ENCODE results near the gene SNRPD2. TPM values are rescaled to one million over a fixed set of nuclear protein-coding genes. Genes with fewer than 3 reads are reported as not detected.
A peak's percentile ranks its signal among the peaks of the same experiment; 100 is the strongest.

Gene SNRPD2
- total RNA-seq, 1 experiment from 2014 or later = 793 TPM

DNA sequence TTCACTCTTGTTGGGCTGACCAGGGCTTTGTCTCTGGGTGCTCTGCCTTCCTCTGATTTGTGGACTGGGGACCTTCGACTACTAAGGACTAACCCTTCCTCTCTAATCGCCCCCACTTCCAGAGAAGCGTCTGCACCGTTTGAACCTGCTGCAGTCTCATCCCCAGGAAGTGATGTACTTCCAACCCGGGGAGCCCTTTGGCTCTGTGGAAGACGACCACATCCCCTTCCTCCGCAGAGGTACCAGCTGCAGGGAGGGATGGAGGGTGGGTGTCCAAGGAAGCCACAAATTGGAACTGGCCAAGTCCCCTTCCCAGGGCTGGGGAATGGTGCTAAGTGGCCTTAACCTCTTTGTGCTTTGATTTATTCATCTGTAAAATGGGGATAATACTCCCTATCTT lies 9.9 kb upstream of the SNRPD2 start:
- no peaks in the 10 kb centered on the region for H3K9me3 Mint-ChIP-seq

More for the DNA sequence above, 9.9 kb upstream of the SNRPD2 start:
- H3T11ph ChIP-seq (ENCODE audit: low read length) = no peak overlapping the region
- H4K5ac ChIP-seq (ENCODE audit: insufficient read length, low read depth, low read length) = no peak overlapping the region
- no peak overlapping the region for H3K23ac ChIP-seq (ENCODE audit: insufficient read length, low read depth, low read length)
- TF ChIP-seq, protein P1, sequence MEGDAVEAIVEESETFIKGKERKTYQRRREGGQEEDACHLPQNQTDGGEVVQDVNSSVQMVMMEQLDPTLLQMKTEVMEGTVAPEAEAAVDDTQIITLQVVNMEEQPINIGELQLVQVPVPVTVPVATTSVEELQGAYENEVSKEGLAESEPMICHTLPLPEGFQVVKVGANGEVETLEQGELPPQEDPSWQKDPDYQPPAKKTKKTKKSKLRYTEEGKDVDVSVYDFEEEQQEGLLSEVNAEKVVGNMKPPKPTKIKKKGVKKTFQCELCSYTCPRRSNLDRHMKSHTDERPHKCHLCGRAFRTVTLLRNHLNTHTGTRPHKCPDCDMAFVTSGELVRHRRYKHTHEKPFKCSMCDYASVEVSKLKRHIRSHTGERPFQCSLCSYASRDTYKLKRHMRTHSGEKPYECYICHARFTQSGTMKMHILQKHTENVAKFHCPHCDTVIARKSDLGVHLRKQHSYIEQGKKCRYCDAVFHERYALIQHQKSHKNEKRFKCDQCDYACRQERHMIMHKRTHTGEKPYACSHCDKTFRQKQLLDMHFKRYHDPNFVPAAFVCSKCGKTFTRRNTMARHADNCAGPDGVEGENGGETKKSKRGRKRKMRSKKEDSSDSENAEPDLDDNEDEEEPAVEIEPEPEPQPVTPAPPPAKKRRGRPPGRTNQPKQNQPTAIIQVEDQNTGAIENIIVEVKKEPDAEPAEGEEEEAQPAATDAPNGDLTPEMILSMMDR (conservative IDR thresholded peaks at IDR 0.05) = no peak
- no peak overlapping the region for H3K56ac ChIP-seq (ENCODE audit: insufficient read length, low read depth, low read length)
- H2BK120ac ChIP-seq (ENCODE audit: low read depth, low read length, poor library complexity, severe bottlenecking) = no peak overlapping the region
- no peak overlapping the region for H3K9ac ChIP-seq (ENCODE audit: extremely low read depth, insufficient read length, low read length)
- H4K20me1 ChIP-seq (ENCODE audit: control insufficient read depth, insufficient read depth, insufficient read length) = no peaks in the 10 kb centered on the region
- H2AFZ ChIP-seq (ENCODE audit: low read length) = no peak overlapping the region
- H2BK15ac ChIP-seq (ENCODE audit: low read depth, low read length) = no peak overlapping the region
- no peak overlapping the region for H3K4ac ChIP-seq (ENCODE audit: low read depth, low read length)
- no peaks in the 10 kb centered on the region for H3K79me2 ChIP-seq (ENCODE audit: insufficient read depth, low read length)
- H2AK5ac ChIP-seq (ENCODE audit: insufficient read length, low read length) = no peak overlapping the region
- peak overlapping the region in 1 of 3 experiments; percentile 61; a peak in 1 of 7 replicates for H3K27ac Mint-ChIP-seq
- H3K4me3 Mint-ChIP-seq = no peak overlapping the region
- no peaks in the 10 kb centered on the region for H3K27me3 Mint-ChIP-seq (ENCODE audit: low read depth)
- H4K8ac ChIP-seq (replicated peaks; ENCODE audit: insufficient read length, low read depth, low read length) = no peak overlapping the region
- H2BK5ac ChIP-seq (ENCODE audit: insufficient read length, low read length) = no peak overlapping the region
- no peak overlapping the region for H4K91ac ChIP-seq (ENCODE audit: insufficient read length, low read depth, low read length)
- no peak overlapping the region for H3K27ac ChIP-seq (ENCODE audit: insufficient read length, low read depth, low read length)
- no peak overlapping the region for H2BK20ac ChIP-seq (ENCODE audit: low read depth, low read length, poor library complexity, severe bottlenecking)
- H3K4me1 Mint-ChIP-seq = no peaks in the 10 kb centered on the region
- H3K18ac ChIP-seq (ENCODE audit: insufficient read length, low read depth, low read length) = no peak overlapping the region
- H3K4me1 ChIP-seq (ENCODE audit: insufficient read depth, low read length) = no peaks in the 10 kb centered on the region
- H3K4me2 ChIP-seq (ENCODE audit: insufficient read depth, insufficient read length, low read length) = no peak overlapping the region
- no peak for DNase-seq
- no peak overlapping the region for H3K14ac ChIP-seq (ENCODE audit: insufficient read depth, low read length)
- peaks cover 25 to 41% (median 41%) of the 10 kb centered on the region in 3 experiments; a peak in 6 of 7 replicates for H3K36me3 Mint-ChIP-seq (ENCODE audit: insufficient read depth in 1 of 3, low read depth in 3 of 3)
- no peak overlapping the region for H2BK12ac ChIP-seq (ENCODE audit: insufficient read length, low read depth, low read length)
- no peaks in the 10 kb centered on the region for H3K9me3 ChIP-seq (ENCODE audit: control insufficient read depth, low read depth, low read length)
- no CpG with 5 or more reads among the region's 7 CpGs for WGBS (ENCODE audit: extremely low coverage, insufficient read length, low lambda C conversion rate)
- H3K79me1 ChIP-seq (ENCODE audit: insufficient read depth, low read depth, low read length, poor library complexity, severe bottlenecking) = no peaks in the 10 kb centered on the region
- no peaks in the 10 kb centered on the region for H3K23me2 ChIP-seq (ENCODE audit: insufficient read length, low read depth, low read length, poor library complexity, severe bottlenecking)
- no peaks in the 10 kb centered on the region for H3K27me3 ChIP-seq (ENCODE audit: insufficient read depth, low read length)

All from H9 (cell line).